ENCODE results near the gene WDR1.

DNA sequence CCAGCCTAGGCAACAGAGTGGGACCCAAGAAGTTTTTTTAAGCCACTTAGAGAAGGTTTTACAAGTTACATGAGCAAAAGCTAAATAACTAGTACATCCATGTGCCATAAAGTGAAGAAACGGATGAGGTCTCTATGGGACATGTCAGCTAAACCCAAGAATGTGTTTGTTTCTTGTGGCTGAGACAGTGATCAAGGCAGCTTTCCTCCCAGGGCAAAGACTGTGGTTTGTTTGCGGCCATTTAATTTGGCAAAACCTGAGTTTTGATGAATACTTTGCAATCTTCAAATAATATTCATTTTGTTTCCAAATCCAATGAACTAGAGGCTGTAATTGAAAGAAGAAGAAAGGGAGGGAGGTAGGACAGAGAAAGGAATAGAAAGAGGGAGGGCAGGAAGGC, 50.4 kb downstream of the WDR1 start:
- TF ChIP-seq, protein P1, sequence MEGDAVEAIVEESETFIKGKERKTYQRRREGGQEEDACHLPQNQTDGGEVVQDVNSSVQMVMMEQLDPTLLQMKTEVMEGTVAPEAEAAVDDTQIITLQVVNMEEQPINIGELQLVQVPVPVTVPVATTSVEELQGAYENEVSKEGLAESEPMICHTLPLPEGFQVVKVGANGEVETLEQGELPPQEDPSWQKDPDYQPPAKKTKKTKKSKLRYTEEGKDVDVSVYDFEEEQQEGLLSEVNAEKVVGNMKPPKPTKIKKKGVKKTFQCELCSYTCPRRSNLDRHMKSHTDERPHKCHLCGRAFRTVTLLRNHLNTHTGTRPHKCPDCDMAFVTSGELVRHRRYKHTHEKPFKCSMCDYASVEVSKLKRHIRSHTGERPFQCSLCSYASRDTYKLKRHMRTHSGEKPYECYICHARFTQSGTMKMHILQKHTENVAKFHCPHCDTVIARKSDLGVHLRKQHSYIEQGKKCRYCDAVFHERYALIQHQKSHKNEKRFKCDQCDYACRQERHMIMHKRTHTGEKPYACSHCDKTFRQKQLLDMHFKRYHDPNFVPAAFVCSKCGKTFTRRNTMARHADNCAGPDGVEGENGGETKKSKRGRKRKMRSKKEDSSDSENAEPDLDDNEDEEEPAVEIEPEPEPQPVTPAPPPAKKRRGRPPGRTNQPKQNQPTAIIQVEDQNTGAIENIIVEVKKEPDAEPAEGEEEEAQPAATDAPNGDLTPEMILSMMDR (IDR thresholded peaks at IDR 0.05), result no peak
- TF ChIP-seq POLR2AphosphoS5 (IDR thresholded peaks at IDR 0.05) (no peak), POLR2A (IDR thresholded peaks at IDR 0.05) (no peak), EP300 (IDR thresholded peaks at IDR 0.05; ENCODE audit: low read depth) (no peak)

Measured in transverse colon (tissue), 4 donors.